HEK293 (cell line): ENCODE results near the gene LPIN3.

Source experiments
- CTCF ChIA-PET: fragments of 350-600 bp; formaldehyde crosslinking; extraction: SDS; loops from one replicate; lab custom pipeline; 2021; ENCODE audit warnings: antibody characterized with exemption; lab: Yijun Ruan, JAX
- POLR2A ChIA-PET: fragments of 300-600 bp; formaldehyde crosslinking; extraction: SDS; loops from one replicate; lab custom pipeline; 2020; ENCODE audit warnings: antibody characterized with exemption, inconsistent platforms; lab: Yijun Ruan, JAX
- H3K27ac ChIP-seq: fragments of 200-500 bp; sonication (Bioruptor generic); 2 replicates; pipeline ENCODE4 v1.5.1; 2014; ENCODE audit warnings: low read depth, low read length, control low read depth, inconsistent platforms; ENCODE audit errors: extremely low read depth
- H3K36me3 ChIP-seq, 2 experiments: fragments of 200-500 bp in 1 of 2; sonication (Bioruptor generic) in 1 of 2; 1 replicate in 1 of 2; 2 replicates in 1 of 2; pipeline ENCODE4 v1.5.1; 2014 to 2017; ENCODE audit warnings: inconsistent platforms in 2 of 2, low read length in 2 of 2; ENCODE audit not compliant: control insufficient read depth in 2 of 2, insufficient read depth in 1 of 2
- H3K4me1 ChIP-seq: fragments of 200-500 bp; sonication (Bioruptor generic); 2 replicates; pipeline ENCODE4 v1.5.1; 2014; ENCODE audit warnings: mild to moderate bottlenecking, low read length, inconsistent platforms; ENCODE audit not compliant: control insufficient read depth, insufficient read depth
- H3K4me3 ChIP-seq: 2 replicates; pipeline ENCODE4 v1.5.1; 2011; ENCODE audit warnings: low read depth, mild to moderate bottlenecking, control low read depth, low read length, moderate library complexity
- H3K9me3 ChIP-seq: fragments of 200-500 bp; sonication (Bioruptor generic); 2 replicates; pipeline ENCODE4 v1.5.1; 2014; ENCODE audit warnings: low read depth, low read length, inconsistent platforms; ENCODE audit not compliant: control insufficient read depth, insufficient read depth
- HIC1 ChIP-seq: fragments of 450-650 bp; formaldehyde crosslinking; IDR thresholded peaks from 2 replicates; pipeline ENCODE4 v1.5.1; 2016; ENCODE audit warnings: missing biosample characterization, missing genetic modification characterization
- RBAK ChIP-seq: fragments of 450-650 bp; formaldehyde crosslinking; IDR thresholded peaks from 2 replicates; pipeline ENCODE4 v1.5.1; 2016; ENCODE audit warnings: missing biosample characterization, missing genetic modification characterization
- SP3 ChIP-seq: fragments of 450-650 bp; formaldehyde crosslinking; IDR thresholded peaks from 2 replicates; pipeline ENCODE4 v1.5.1; 2016; ENCODE audit warnings: missing biosample characterization, missing genetic modification characterization
- SP7 ChIP-seq: fragments of 450-650 bp; formaldehyde crosslinking; IDR thresholded peaks from 2 replicates; pipeline ENCODE4 v1.5.1; 2016; ENCODE audit warnings: missing biosample characterization, missing genetic modification characterization
- YY1 ChIP-seq: fragments of 450-650 bp; formaldehyde crosslinking; IDR thresholded peaks from 2 replicates; pipeline ENCODE4 v1.5.1; 2018; ENCODE audit warnings: missing biosample characterization, missing genetic modification characterization
- ZBTB7A ChIP-seq: fragments of 450-650 bp; formaldehyde crosslinking; IDR thresholded peaks from 2 replicates; pipeline ENCODE4 v1.5.1; 2016; ENCODE audit warnings: low read depth, missing biosample characterization, missing genetic modification characterization
- ZIC2 ChIP-seq: fragments of 450-650 bp; formaldehyde crosslinking; IDR thresholded peaks from 2 replicates; pipeline ENCODE4 v1.5.1; 2016; ENCODE audit warnings: missing biosample characterization, missing genetic modification characterization
- ZNF19 ChIP-seq: fragments of 450-650 bp; formaldehyde crosslinking; IDR thresholded peaks from 2 replicates; pipeline ENCODE4; 2016; ENCODE audit warnings: missing biosample characterization, missing genetic modification characterization, low read depth
- ZNF23 ChIP-seq: fragments of 450-650 bp; formaldehyde crosslinking; IDR thresholded peaks from 2 replicates; pipeline ENCODE4 v1.5.1; 2016; ENCODE audit warnings: missing biosample characterization, missing genetic modification characterization, borderline replicate concordance
- ZNF324 ChIP-seq: fragments of 450-650 bp; formaldehyde crosslinking; IDR thresholded peaks from 2 replicates; pipeline ENCODE4 v1.5.1; 2016; ENCODE audit warnings: missing biosample characterization, missing genetic modification characterization
- ZNF362 ChIP-seq: fragments of 450-650 bp; formaldehyde crosslinking; IDR thresholded peaks from 2 replicates; pipeline ENCODE4 v1.5.1; 2016; ENCODE audit warnings: missing biosample characterization, missing genetic modification characterization
- ZNF555 ChIP-seq: fragments of 450-650 bp; formaldehyde crosslinking; conservative IDR thresholded peaks from 2 replicates; pipeline ENCODE4 v1.5.1; 2017; ENCODE audit warnings: missing biosample characterization, mild to moderate bottlenecking, missing genetic modification characterization, inconsistent platforms
- ZNF692 ChIP-seq: fragments of 450-650 bp; formaldehyde crosslinking; IDR thresholded peaks from 2 replicates; pipeline ENCODE4 v1.5.1; 2016; ENCODE audit warnings: missing biosample characterization, missing genetic modification characterization
- ZNF707 ChIP-seq: fragments of 450-650 bp; formaldehyde crosslinking; IDR thresholded peaks from 2 replicates; pipeline ENCODE4 v1.5.1; 2016; ENCODE audit warnings: missing biosample characterization, missing genetic modification characterization
- ZNF792 ChIP-seq: fragments of 450-650 bp; formaldehyde crosslinking; IDR thresholded peaks from 2 replicates; pipeline ENCODE4 v1.5.1; 2016; ENCODE audit warnings: missing biosample characterization, missing genetic modification characterization
- TF ChIP-seq, protein P1 (sequence below): fragments of 450-650 bp; formaldehyde crosslinking; IDR thresholded peaks from 2 replicates; pipeline ENCODE4 v1.5.1; 2016; ENCODE audit warnings: missing biosample characterization, missing genetic modification characterization

The LPIN3 gene

GRCh38 chr20:41352666-41353065, 12.0 kb downstream of the LPIN3 start (continued):
- TF ChIP-seq, protein P1, sequence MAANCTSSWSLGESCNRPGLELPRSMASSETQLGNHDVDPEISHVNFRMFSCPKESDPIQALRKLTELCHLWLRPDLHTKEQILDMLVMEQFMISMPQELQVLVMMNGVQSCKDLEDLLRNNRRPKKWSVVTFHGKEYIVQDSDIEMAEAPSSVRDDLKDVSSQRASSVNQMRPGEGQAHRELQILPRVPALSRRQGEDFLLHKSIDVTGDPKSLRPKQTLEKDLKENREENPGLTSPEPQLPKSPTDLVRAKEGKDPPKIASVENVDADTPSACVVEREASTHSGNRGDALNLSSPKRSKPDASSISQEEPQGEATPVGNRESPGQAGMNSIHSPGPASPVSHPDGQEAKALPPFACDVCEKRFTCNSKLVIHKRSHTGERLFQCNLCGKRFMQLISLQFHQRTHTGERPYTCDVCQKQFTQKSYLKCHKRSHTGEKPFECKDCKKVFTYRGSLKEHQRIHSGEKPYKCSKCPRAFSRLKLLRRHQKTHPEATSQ (tag by site-specific recombination): no peak
- TF ChIP-seq ZNF692 (tag by site-specific recombination): no peak
- no peak for TF ChIP-seq ZNF23 (tag by site-specific recombination)
- TF ChIP-seq YY1 (tag by site-specific recombination): no peak
- no peak for TF ChIP-seq ZNF362 (tag by site-specific recombination)
- no peak for TF ChIP-seq SP3 (tag by site-specific recombination)

DNA sequence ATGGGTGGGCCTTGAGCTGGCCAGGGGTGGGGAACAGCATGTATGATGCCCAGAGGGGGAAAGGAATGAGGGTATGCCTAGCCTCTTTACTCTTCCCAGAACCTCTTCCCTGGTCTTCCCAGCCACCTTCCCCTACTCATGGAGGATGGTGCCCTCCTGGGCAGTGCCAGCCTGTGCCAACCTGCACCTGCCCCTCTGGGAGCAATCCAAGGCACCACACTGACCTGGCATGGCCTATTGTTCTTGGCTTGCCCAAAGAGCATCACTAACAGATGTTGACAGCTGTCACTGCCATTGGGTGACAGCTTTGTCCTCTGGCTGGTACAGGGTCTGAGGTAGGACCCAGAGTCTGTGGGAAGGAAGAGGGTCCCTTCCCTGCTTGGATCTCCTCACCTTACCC, 12.9 kb downstream of the LPIN3 start:
- Histone ChIP-seq H3K9me3 (no peaks in the 10 kb centered on the region), H3K27ac (no peak overlapping the region), H3K4me3 (no peak overlapping the region), H3K4me1 (no peaks in the 10 kb centered on the region), H3K36me3 (peaks cover 0 to 88% of the 10 kb centered on the region in 2 experiments; a peak in 2 of 3 replicates)
- CTCF ChIA-PET: interaction anchor here (0.7 to 1.9 kb wide), 3 partner anchors 10 to 218 kb away, joined by 3 to 5 read pairs (median 3); no protein-coding TSS in a partner anchor
- TF ChIP-seq ZNF19 (tag by site-specific recombination) (no peak), RBAK (tag by site-specific recombination) (no peak), SP7 (tag by site-specific recombination) (no peak), HIC1 (tag by site-specific recombination) (peak; percentile 87), ZNF792 (tag by site-specific recombination) (no peak), ZNF324 (tag by site-specific recombination) (no peak), ZNF707 (tag by site-specific recombination) (no peak)
- POLR2A ChIA-PET: no interaction called here

- Histone ChIP-seq H3K4me1 (no peaks in the 10 kb centered on the region), H3K36me3 (peaks cover 0 to 81% of the 10 kb centered on the region in 2 experiments; a peak in 2 of 3 replicates)
- TF ChIP-seq ZBTB7A (tag by site-specific recombination) (no peak), ZNF555 (tag by site-specific recombination) (no peak), ZIC2 (tag by site-specific recombination) (no peak)
- TF ChIP-seq, all 188 proteins: peak for 0
- H3K27ac ChIP-seq: no peak overlapping the region
- no peaks in the 10 kb centered on the region for H3K9me3 ChIP-seq
- CTCF ChIA-PET: interaction anchor here (1.0 kb wide), 1 partner anchor 343 kb away, joined by 3 read pairs; no protein-coding TSS in a partner anchor
- H3K4me3 ChIP-seq: no peak overlapping the region
- POLR2A ChIA-PET: no interaction called here
These were observed 14.6 kb downstream of the LPIN3 start for GRCh38 chr20:41355192-41355591.
